Fibroblast of the aortic adventitia (primary cell): Measurements from ENCODE around the gene DNAH14. TPM values are rescaled to one million over a fixed set of nuclear protein-coding genes. Genes with fewer than 3 reads are reported as not detected.
A peak's percentile ranks its signal among the peaks of the same experiment; 100 is the strongest.
"Not testable (repeated sequence)": the region's sequence is repeated elsewhere in the genome, so short reads cannot be mapped to it uniquely, and the experiment has no call there.

Experiments
- DNase-seq: peaks from one replicate; pipeline ENCODE4 v3.0.0-alpha.2; 2010; ENCODE audit warnings: low read depth
- H3K4me3 ChIP-seq: 2 replicates; pipeline ENCODE4 v1.5.1; 2011; ENCODE audit warnings: low read depth, mild to moderate bottlenecking, control low read depth, low read length, moderate library complexity
- CTCF ChIP-seq: IDR thresholded peaks from 2 replicates; pipeline ENCODE4 v1.5.1; 2011; ENCODE audit warnings: mild to moderate bottlenecking, low read length, control low read depth, inconsistent platforms; ENCODE audit not compliant: insufficient read depth
- total RNA-seq: library from RNA; depleted of rRNA; stranded (reverse); fragments of >200 nt; gene quantifications from 2 replicates; pipeline ENCODE4 v1.2.3, GENCODE V29; 2012; ENCODE audit warnings: low replicate concordance

DNAH14 gene
- total RNA-seq, 1 donor, result 33.9 TPM

- TF ChIP-seq CTCF, result no peak
- DNase-seq, result no peak
- no peak overlapping the region for H3K4me3 ChIP-seq
Measured at GRCh38 chr1:225371366-225372010, 442.0 kb downstream of the DNAH14 start.

- H3K4me3 ChIP-seq, result no peak overlapping the region
- no peak for TF ChIP-seq CTCF
- DNase-seq, result no peak
Measured at GRCh38 chr1:225373155-225373554, 443.7 kb downstream of the DNAH14 start.

GRCh38 chr1:225374996-225375395, 445.5 kb downstream of the DNAH14 start:
- H3K4me3 ChIP-seq, result no peak overlapping the region
- no peak for TF ChIP-seq CTCF
- DNase-seq, result no peak

GRCh38 chr1:225378880-225379279, 449.4 kb downstream of the DNAH14 start:
- peak; percentile 33 for DNase-seq
- no peak for TF ChIP-seq CTCF
- H3K4me3 ChIP-seq, result no peak overlapping the region

GRCh38 chr1:225380691-225381090, 451.2 kb downstream of the DNAH14 start:
- no peak for TF ChIP-seq CTCF
- H3K4me3 ChIP-seq, result no peak overlapping the region
- no peak for DNase-seq

- H3K4me3 ChIP-seq, DNase-seq: not testable (repeated sequence)
Measured at GRCh38 chr1:225386860-225387259, 457.4 kb downstream of the DNAH14 start.

- TF ChIP-seq CTCF, result no peak
- DNase-seq, result peak; percentile 34
Measured at GRCh38 chr1:225388372-225388771, 458.9 kb downstream of the DNAH14 start.

More at GRCh38 chr1:225388372-225388771, 458.9 kb downstream of the DNAH14 start:
- no peak overlapping the region for H3K4me3 ChIP-seq
